ENCODE results near the gene EGR4. TPM values are rescaled to one million over a fixed set of nuclear protein-coding genes. Genes with fewer than 3 reads are reported as not detected.

EGR4 gene
- total RNA-seq, result under 1 TPM; 0.25 to 0.48 TPM

- CTCF ChIA-PET, result no interaction called here
- POLR2A ChIA-PET, result interaction anchor here (0.7 to 1.8 kb wide), 3 partner anchors 9 to 60 kb away, joined by 3 to 15 read pairs (median 8); partner anchors contain the start of genes FBXO41 and PRADC1
Measured at GRCh38 chr2:73293534-73294171, at the start of gene EGR4. EGR4 (minus strand) TSS chr2:73293548; CDS start chr2:73293317, 231 bp downstream.

GRCh38 chr2:73341039-73341438 lies 47.7 kb upstream of the EGR4 start:
- ChIA-PET POLR2A (no interaction called here), CTCF (interaction anchor here (0.6 kb wide), 1 partner anchor 390 kb away, joined by 4 read pairs; no protein-coding TSS in a partner anchor)

- ChIA-PET POLR2A (no interaction called here), CTCF (no interaction called here)
Measured at GRCh38 chr2:73339201-73339600, 45.9 kb upstream of the EGR4 start.

GRCh38 chr2:73337828-73338227 lies 44.5 kb upstream of the EGR4 start:
- POLR2A ChIA-PET, result no interaction called here
- CTCF ChIA-PET, result no interaction called here

GRCh38 chr2:73334620-73335019 lies 41.3 kb upstream of the EGR4 start:
- ChIA-PET POLR2A (no interaction called here), CTCF (no interaction called here)

- CTCF ChIA-PET, result no interaction called here
- POLR2A ChIA-PET, result no interaction called here
Measured at GRCh38 chr2:73334045-73334444, 40.7 kb upstream of the EGR4 start.

- ChIA-PET POLR2A (no interaction called here), CTCF (no interaction called here)
Measured at GRCh38 chr2:73333564-73333963, 40.2 kb upstream of the EGR4 start.

GRCh38 chr2:73324126-73324725 lies 30.9 kb upstream of the EGR4 start:
- ChIA-PET CTCF (no interaction called here), POLR2A (no interaction called here)

- ChIA-PET POLR2A (no interaction called here), CTCF (no interaction called here)
Measured at GRCh38 chr2:73323551-73323950, 30.2 kb upstream of the EGR4 start.

GRCh38 chr2:73314441-73314840 lies 21.1 kb upstream of the EGR4 start:
- CTCF ChIA-PET, result no interaction called here
- POLR2A ChIA-PET, result no interaction called here

GRCh38 chr2:73307720-73308119 lies 14.4 kb upstream of the EGR4 start:
- POLR2A ChIA-PET, result no interaction called here
- CTCF ChIA-PET, result interaction anchor here (1.2 kb wide), 1 partner anchor 61 kb away, joined by 4 read pairs; no protein-coding TSS in a partner anchor

GRCh38 chr2:73301636-73302035 lies 8.3 kb upstream of the EGR4 start:
- CTCF ChIA-PET, result no interaction called here

GRCh38 chr2:73300926-73301325 lies 7.6 kb upstream of the EGR4 start:
- CTCF ChIA-PET, result interaction anchor here (1.2 kb wide), 1 partner anchor 11 kb away, joined by 5 read pairs; no protein-coding TSS in a partner anchor
- POLR2A ChIA-PET, result no interaction called here

More at GRCh38 chr2:73301636-73302035, 8.3 kb upstream of the EGR4 start:
- POLR2A ChIA-PET, result no interaction called here

- ChIA-PET POLR2A (no interaction called here), CTCF (no interaction called here)
Measured at GRCh38 chr2:73297586-73297985, 4.2 kb upstream of the EGR4 start.

- POLR2A ChIA-PET, result no interaction called here
- CTCF ChIA-PET, result no interaction called here
Measured at GRCh38 chr2:73297151-73297559, 3.8 kb upstream of the EGR4 start.

- CTCF ChIA-PET, result no interaction called here
- POLR2A ChIA-PET, result no interaction called here
Measured at GRCh38 chr2:73295751-73296400, 2.5 kb upstream of the EGR4 start.

- ChIA-PET CTCF (no interaction called here), POLR2A (interaction anchor here (1.8 kb wide), 1 partner anchor 10 kb away, joined by 15 read pairs; the partner anchor contains the start of gene FBXO41)
Measured at GRCh38 chr2:73294239-73294638, 891 bp upstream of the EGR4 start.

GRCh38 chr2:73292906-73293533 lies 328 bp downstream of the EGR4 start:
- CTCF ChIA-PET, result no interaction called here
- POLR2A ChIA-PET, result interaction anchor here (0.7 to 1.8 kb wide), 3 partner anchors 8 to 60 kb away, joined by 3 to 15 read pairs (median 8); partner anchors contain the start of genes FBXO41 and PRADC1

GRCh38 chr2:73292316-73292905 lies 937 bp downstream of the EGR4 start:
- ChIA-PET CTCF (no interaction called here), POLR2A (interaction anchor here (1.8 kb wide), 1 partner anchor 8 kb away, joined by 15 read pairs; the partner anchor contains the start of gene FBXO41)
